AG04450 (cell line): Measurements from ENCODE around the gene AP5Z1. TPM values are rescaled to one million over a fixed set of nuclear protein-coding genes. Genes with fewer than 3 reads are reported as not detected.

Experiments used
- CTCF ChIA-PET: fragments of 300-600, 350-600 bp; formaldehyde crosslinking; extraction: SDS; loops from one replicate; lab custom pipeline; 2022; ENCODE audit warnings: antibody characterized with exemption, inconsistent platforms; lab: Charles Lee
- POLR2A ChIA-PET: fragments of 350-600 bp; formaldehyde crosslinking; extraction: SDS; loops from one replicate; lab custom pipeline; 2021; ENCODE audit warnings: antibody characterized with exemption, inconsistent platforms; lab: Yijun Ruan, JAX
- DNase-seq: peaks from one replicate; pipeline ENCODE4 v3.0.0-alpha.2; 2011; ENCODE audit warnings: low read depth, low spot score
- H3K27ac ChIP-seq: one replicate; pipeline ENCODE4 v1.5.1; 2012; ENCODE audit warnings: low read depth, low read length, control low read depth
- H3K27me3 ChIP-seq: one replicate; pipeline ENCODE4 v1.6.0; 2012; ENCODE audit warnings: low read length; ENCODE audit not compliant: control insufficient read depth, insufficient read depth
- H3K4me3 ChIP-seq: 2 replicates; pipeline ENCODE4 v1.5.1; 2011; ENCODE audit warnings: mild to moderate bottlenecking, low read depth, low read length, control low read depth
- H3K9me3 ChIP-seq: 2 replicates; pipeline ENCODE4 v1.5.1; 2012; ENCODE audit warnings: low read length; ENCODE audit not compliant: control insufficient read depth, insufficient read depth
- CTCF ChIP-seq: IDR thresholded peaks from 2 replicates; pipeline ENCODE4 v1.5.1; 2011; ENCODE audit warnings: low read depth, low read length, control low read depth, inconsistent platforms
- polyA plus RNA-seq: library from polyadenylated mRNA; depleted of rRNA; stranded (reverse); fragments of >200 nt; gene quantifications from 2 replicates; pipeline ENCODE4 v1.2.3, GENCODE V29; 2011

The AP5Z1 gene
- polyA plus RNA-seq, 1 experiment = 12.6 TPM

- CTCF ChIA-PET = no interaction called here
- H3K27ac ChIP-seq = peak overlapping the region; percentile 3
- DNase-seq = no peak
- POLR2A ChIA-PET = interaction anchor here (2.2 kb wide), 1 partner anchor 24 kb away, joined by 5 read pairs; no protein-coding TSS in a partner anchor
- H3K4me3 ChIP-seq = no peak overlapping the region
- H3K27me3 ChIP-seq = no peaks in the 10 kb centered on the region
- no peak for TF ChIP-seq CTCF
- H3K9me3 ChIP-seq = peaks cover 5% of the 10 kb centered on the region; the same call in 1 of the 2 replicates
Observed at GRCh38 chr7:4739528-4739992, 35.9 kb upstream of the AP5Z1 start.

- H3K27ac ChIP-seq = no peak overlapping the region
- no peak overlapping the region for H3K4me3 ChIP-seq
- TF ChIP-seq CTCF = no peak
- DNase-seq = no peak
- CTCF ChIA-PET = interaction anchor here (0.6 to 0.7 kb wide), 2 partner anchors 17 to 99 kb away, joined by 3 to 4 read pairs; no protein-coding TSS in a partner anchor
- H3K9me3 ChIP-seq = peaks cover 5% of the 10 kb centered on the region; the same call in 1 of the 2 replicates
- POLR2A ChIA-PET = no interaction called here
- H3K27me3 ChIP-seq = no peaks in the 10 kb centered on the region
Observed at GRCh38 chr7:4740796-4741195, 34.6 kb upstream of the AP5Z1 start.

DNA sequence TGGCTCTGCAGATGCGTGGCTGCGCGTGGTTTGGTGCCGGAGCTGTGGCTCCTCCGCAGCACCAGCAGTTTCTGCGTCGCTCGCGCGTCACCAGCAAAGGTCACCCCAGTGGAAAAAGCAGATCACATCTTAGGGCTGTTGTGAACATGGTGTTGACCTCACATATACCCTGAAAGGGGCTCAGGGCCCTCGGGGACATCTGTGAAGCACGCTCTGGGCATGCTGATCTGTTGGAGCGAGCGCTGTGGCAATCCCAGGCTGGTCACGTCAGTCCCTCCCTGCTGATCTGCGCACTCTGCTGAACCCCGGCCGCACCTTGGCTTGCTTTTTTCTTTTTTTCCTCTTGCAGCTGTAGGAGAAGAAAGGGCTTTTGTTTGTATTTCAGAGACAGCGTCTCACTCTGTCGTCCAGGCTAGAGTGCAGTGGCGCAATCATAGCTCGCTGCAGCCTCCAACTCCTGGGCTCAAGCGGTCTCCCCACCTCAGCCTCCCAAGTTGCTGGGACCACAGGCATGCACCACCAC lies 33.3 kb upstream of the AP5Z1 start:
- DNase-seq = no peak
- no peak overlapping the region for H3K4me3 ChIP-seq
- no peaks in the 10 kb centered on the region for H3K27me3 ChIP-seq
- ChIA-PET POLR2A (no interaction called here), CTCF (no interaction called here)
- TF ChIP-seq CTCF = no peak
- peaks cover 7% of the 10 kb centered on the region; the same call in 1 of the 2 replicates for H3K9me3 ChIP-seq
- no peak overlapping the region for H3K27ac ChIP-seq

GRCh38 chr7:4742852-4743251 lies 32.6 kb upstream of the AP5Z1 start:
- CTCF ChIA-PET = no interaction called here
- Histone ChIP-seq H3K27me3 (no peaks in the 10 kb centered on the region), H3K27ac (no peak overlapping the region), H3K9me3 (peaks cover 8% of the 10 kb centered on the region; the same call in 1 of the 2 replicates), H3K4me3 (no peak overlapping the region)
- DNase-seq = no peak
- POLR2A ChIA-PET = no interaction called here
- no peak for TF ChIP-seq CTCF
